SU-DHL-6 (cell line): ENCODE measurements around the gene BRD4.

ENCODE experiments used
- H2AFZ ChIP-seq: fragments of 200-600 bp; sonication (generic); 2 replicates; pipeline ENCODE4 v1.6.1; 2014; ENCODE audit warnings: low read depth, mild to moderate bottlenecking, moderate library complexity, mixed read lengths, antibody characterized with exemption, low read length; ENCODE audit not compliant: severe bottlenecking
- H3F3A ChIP-seq: fragments of 200-600 bp; shearing (Covaris generic); 2 replicates; pipeline ENCODE4 v1.6.0; 2016; ENCODE audit warnings: antibody characterized with exemption, mild to moderate bottlenecking; ENCODE audit not compliant: insufficient read depth
- H3K27ac ChIP-seq: fragments of 200-600 bp; sonication (generic); 2 replicates; pipeline ENCODE4 v1.5.1; 2016; ENCODE audit warnings: low read depth, mild to moderate bottlenecking, low read length, moderate library complexity, mixed read lengths
- H3K27me3 ChIP-seq: fragments of 200-600 bp; sonication (generic), shearing (Covaris generic); 2 replicates; pipeline ENCODE4 v1.6.0; 2014; ENCODE audit warnings: mild to moderate bottlenecking, low read length
- H3K36me3 ChIP-seq: fragments of 200-600 bp; sonication (generic); 2 replicates; pipeline ENCODE4 v1.6.1; 2014; ENCODE audit warnings: mild to moderate bottlenecking, low read length, mixed read lengths
- H3K4me2 ChIP-seq: fragments of 300-600, 200-600 bp; shearing (Covaris generic), sonication (generic); 2 replicates; pipeline ENCODE4 v1.6.0; 2014; ENCODE audit warnings: low read length, low read depth, mild to moderate bottlenecking; ENCODE audit not compliant: poor library complexity, severe bottlenecking
- H3K4me3 ChIP-seq: fragments of 200-600 bp; sonication (generic); 2 replicates; pipeline ENCODE4 v1.5.1; 2014; ENCODE audit warnings: antibody characterized with exemption, low read length, mild to moderate bottlenecking, mixed read lengths; ENCODE audit not compliant: insufficient read depth, poor library complexity, severe bottlenecking
- H3K79me2 ChIP-seq: fragments of 200-600 bp; sonication (generic); 2 replicates; pipeline ENCODE4 v1.6.1; 2014; ENCODE audit warnings: mild to moderate bottlenecking, low read length, moderate library complexity; ENCODE audit not compliant: insufficient read depth
- H3K9ac ChIP-seq: fragments of 200-600 bp; sonication (generic); 2 replicates; pipeline ENCODE4 v1.7.0; 2014; ENCODE audit warnings: mild to moderate bottlenecking, low read length
- H3K9me2 ChIP-seq: fragments of 200-600 bp; sonication (generic); replicated peaks from 2 replicates; pipeline ENCODE4 v1.6.1; 2014; ENCODE audit warnings: low read length; ENCODE audit not compliant: insufficient read depth
- H3K9me3 ChIP-seq: fragments of 200-600 bp; sonication (generic); 2 replicates; pipeline ENCODE4 v1.6.1; 2014; ENCODE audit warnings: low read length, mixed read lengths; ENCODE audit not compliant: insufficient read depth
- H4K20me1 ChIP-seq: fragments of 200-600 bp; sonication (generic); 2 replicates; pipeline ENCODE4 v1.6.1; 2014; ENCODE audit warnings: low read depth, mild to moderate bottlenecking, antibody characterized with exemption, low read length, moderate library complexity, mixed read lengths
- CTCF ChIP-seq: fragments of 200-600 bp; sonication (generic); IDR thresholded peaks from one replicate; pipeline ENCODE4 v1.5.1; 2017; ENCODE audit warnings: antibody characterized with exemption, mild to moderate bottlenecking, low read length, moderate library complexity; ENCODE audit not compliant: insufficient read depth, poor library complexity, severe bottlenecking
- EZH2phosphoT487 ChIP-seq: fragments of 200-600 bp; sonication (generic), shearing (Covaris generic); conservative IDR thresholded peaks from 2 replicates; pipeline ENCODE4 v1.6.1; 2018; ENCODE audit warnings: mild to moderate bottlenecking, antibody characterized with exemption, low read length, moderate library complexity, mixed read lengths

Gene BRD4

GRCh38 chr19:15296353-15296752 is 36.0 kb downstream of the BRD4 start:
- Histone ChIP-seq H2AFZ (no peak overlapping the region), H3K79me2 (peaks cover 99% of the 10 kb centered on the region), H3K36me3 (no peaks in the 10 kb centered on the region), H3K4me3 (no peak overlapping the region), H3K4me2 (no peak overlapping the region), H3F3A (no peaks in the 10 kb centered on the region), H3K27me3 (no peaks in the 10 kb centered on the region), H3K9ac (no peak overlapping the region), H3K27ac (no peak overlapping the region), H4K20me1 (peaks cover 42% of the 10 kb centered on the region; the same call in 1 of the 2 replicates), H3K9me2 (no peaks in the 10 kb centered on the region), H3K9me3 (no peaks in the 10 kb centered on the region)
- TF ChIP-seq CTCF, result no peak
- no peak for TF ChIP-seq EZH2phosphoT487

GRCh38 chr19:15294561-15294990 is 37.8 kb downstream of the BRD4 start:
- H3F3A ChIP-seq, result peaks cover 17% of the 10 kb centered on the region; the same call in 1 of the 2 replicates
- H3K4me3 ChIP-seq, result no peak overlapping the region
- H3K36me3 ChIP-seq, result no peaks in the 10 kb centered on the region
- H3K79me2 ChIP-seq, result peaks cover 99% of the 10 kb centered on the region
- H3K4me2 ChIP-seq, result no peak overlapping the region
- no peaks in the 10 kb centered on the region for H3K9me2 ChIP-seq
- H3K27me3 ChIP-seq, result no peaks in the 10 kb centered on the region
- no peak for TF ChIP-seq CTCF
- TF ChIP-seq EZH2phosphoT487, result no peak
- H3K9ac ChIP-seq, result no peak overlapping the region
- peaks cover 46% of the 10 kb centered on the region; the same call in 1 of the 2 replicates for H4K20me1 ChIP-seq
- H3K27ac ChIP-seq, result no peak overlapping the region
- H3K9me3 ChIP-seq, result no peaks in the 10 kb centered on the region
- H2AFZ ChIP-seq, result no peak overlapping the region

- peak overlapping the region; percentile 55 for H3K27ac ChIP-seq
- peak overlapping the region; percentile 36 for H3K4me2 ChIP-seq
- TF ChIP-seq EZH2phosphoT487, result no peak
- TF ChIP-seq CTCF, result no peak
Observed at GRCh38 chr19:15293781-15294491, 38.4 kb downstream of the BRD4 start.

More at GRCh38 chr19:15293781-15294491, 38.4 kb downstream of the BRD4 start:
- no peak overlapping the region for H2AFZ ChIP-seq
- H3K9me2 ChIP-seq, result no peaks in the 10 kb centered on the region
- no peaks in the 10 kb centered on the region for H3K27me3 ChIP-seq
- peaks cover 21% of the 10 kb centered on the region; the same call in 1 of the 2 replicates for H3F3A ChIP-seq
- peaks cover 46% of the 10 kb centered on the region; the same call in 1 of the 2 replicates for H4K20me1 ChIP-seq
- no peaks in the 10 kb centered on the region for H3K9me3 ChIP-seq
- peaks cover 98% of the 10 kb centered on the region for H3K79me2 ChIP-seq
- no peaks in the 10 kb centered on the region for H3K36me3 ChIP-seq
- no peak overlapping the region for H3K9ac ChIP-seq
- no peak overlapping the region for H3K4me3 ChIP-seq
